MG63 (cell line): ENCODE results near the gene TSPOAP1. TPM values are rescaled to one million over a fixed set of nuclear protein-coding genes. Genes with fewer than 3 reads are reported as not detected.

Source experiments
- DNase-seq: peaks from one replicate; pipeline ENCODE4 v3.0.0-alpha.2; 2020
- H3K27me3 ChIP-seq: fragments of 250-450 bp; sonication (Bioruptor Pico); 2 replicates; pipeline ENCODE4 v1.5.1; 2020; ENCODE audit warnings: mild to moderate bottlenecking, moderate library complexity
- H3K36me3 ChIP-seq: fragments of 250-450 bp; sonication (Bioruptor Pico); 2 replicates; pipeline ENCODE4 v1.5.1; 2020; ENCODE audit warnings: mild to moderate bottlenecking, moderate library complexity
- H3K4me3 ChIP-seq: fragments of 250-450 bp; sonication (Bioruptor Pico); 2 replicates; pipeline ENCODE4 v1.5.1; 2020; ENCODE audit warnings: mild to moderate bottlenecking, moderate library complexity
- H3K9me3 ChIP-seq: fragments of 250-450 bp; sonication (Bioruptor Pico); 2 replicates; pipeline ENCODE4 v1.5.1; 2020; ENCODE audit warnings: mild to moderate bottlenecking, moderate library complexity
- total RNA-seq: library from RNA; depleted of rRNA; stranded (reverse); fragments of >200 nt; shearing (Covaris generic); gene quantifications from 2 replicates; pipeline ENCODE4 v1.2.3, GENCODE V29; 2014; ENCODE audit warnings: low replicate concordance

The TSPOAP1 gene
- total RNA-seq, 1 experiment from 2014 or later = 7.0 TPM

DNA sequence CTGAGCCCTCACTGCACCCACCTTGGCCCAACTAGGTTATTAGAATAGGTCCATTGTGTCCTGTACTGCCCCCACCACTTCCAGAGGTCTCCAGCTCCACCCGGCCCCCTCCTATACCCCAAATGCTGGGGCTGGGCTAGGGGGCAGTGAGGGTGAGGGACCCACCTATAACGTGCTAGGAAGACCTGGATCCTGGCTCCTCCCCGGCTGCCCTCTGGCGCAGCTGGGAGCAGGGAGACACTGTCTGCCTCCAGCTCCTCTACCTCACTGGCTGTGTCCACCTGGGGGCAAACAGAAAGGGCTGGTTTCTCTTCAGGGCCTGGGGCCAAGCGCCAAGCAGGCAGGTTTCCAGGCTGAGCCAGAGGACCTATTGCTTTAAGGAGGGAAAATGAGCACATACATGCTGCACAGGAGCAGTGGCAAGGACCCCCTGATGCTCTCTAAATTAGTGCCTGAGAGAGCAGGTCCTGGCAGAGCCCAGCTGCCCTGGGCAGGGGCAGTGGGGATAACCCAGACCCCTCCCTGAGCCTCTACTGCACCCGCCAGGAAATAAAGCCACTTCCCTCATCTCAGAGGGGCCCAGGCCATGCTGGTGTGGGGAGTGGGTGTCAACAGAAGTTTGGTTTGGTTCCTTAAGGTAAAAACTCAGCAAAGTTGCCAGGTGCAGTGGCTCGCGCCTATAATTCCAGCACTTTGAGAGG lies 12.2 kb downstream of the TSPOAP1 start:
- Histone ChIP-seq H3K27me3 (no peaks in the 10 kb centered on the region), H3K9me3 (no peaks in the 10 kb centered on the region), H3K4me3 (no peak overlapping the region), H3K36me3 (no peaks in the 10 kb centered on the region)
- no peak for DNase-seq

DNA sequence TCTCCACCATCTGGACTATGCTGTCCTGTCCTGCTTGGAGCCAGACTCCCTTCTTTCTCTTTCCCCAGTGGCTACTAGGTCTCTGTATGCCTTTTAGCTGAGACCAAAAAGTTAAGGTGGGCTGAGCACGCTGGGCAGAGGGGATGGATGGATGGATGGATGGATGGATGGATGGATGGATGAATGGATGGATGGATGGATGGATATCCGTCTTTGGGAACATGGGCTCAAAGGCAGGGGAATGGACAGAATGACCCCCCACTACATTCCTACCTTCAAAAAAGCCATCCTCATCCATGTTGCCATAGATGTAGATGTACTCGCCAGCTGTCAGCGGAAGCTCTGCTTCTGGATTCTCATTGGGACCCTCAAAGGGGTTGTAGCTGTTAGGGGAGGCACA lies 12.8 kb downstream of the TSPOAP1 start:
- Histone ChIP-seq H3K9me3 (no peaks in the 10 kb centered on the region), H3K27me3 (no peaks in the 10 kb centered on the region), H3K36me3 (no peaks in the 10 kb centered on the region), H3K4me3 (no peak overlapping the region)
- no peak for DNase-seq

DNA sequence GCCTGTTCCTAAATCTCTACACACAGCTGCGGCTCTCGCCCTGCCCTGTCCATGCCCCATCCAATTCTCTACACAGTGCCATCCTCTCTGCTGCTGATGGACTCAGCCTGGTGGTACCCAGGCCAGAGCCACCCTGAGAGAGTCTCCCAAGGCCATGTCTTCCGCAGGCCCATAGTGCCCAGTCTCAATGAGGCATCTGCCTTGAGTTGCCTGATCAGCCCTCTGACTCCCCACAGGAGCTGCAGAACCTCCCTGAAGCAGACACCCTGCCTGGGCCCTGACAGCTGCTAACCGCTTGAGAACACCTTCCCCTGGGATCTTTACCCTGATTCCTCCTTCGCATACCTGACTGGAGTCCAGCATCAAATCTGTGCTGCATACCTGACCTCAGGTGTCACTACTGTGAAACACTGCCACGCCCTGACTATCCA lies 13.3 kb downstream of the TSPOAP1 start:
- no peaks in the 10 kb centered on the region for H3K27me3 ChIP-seq
- no peaks in the 10 kb centered on the region for H3K36me3 ChIP-seq
- H3K4me3 ChIP-seq = no peak overlapping the region
- DNase-seq = no peak
- no peaks in the 10 kb centered on the region for H3K9me3 ChIP-seq

DNA sequence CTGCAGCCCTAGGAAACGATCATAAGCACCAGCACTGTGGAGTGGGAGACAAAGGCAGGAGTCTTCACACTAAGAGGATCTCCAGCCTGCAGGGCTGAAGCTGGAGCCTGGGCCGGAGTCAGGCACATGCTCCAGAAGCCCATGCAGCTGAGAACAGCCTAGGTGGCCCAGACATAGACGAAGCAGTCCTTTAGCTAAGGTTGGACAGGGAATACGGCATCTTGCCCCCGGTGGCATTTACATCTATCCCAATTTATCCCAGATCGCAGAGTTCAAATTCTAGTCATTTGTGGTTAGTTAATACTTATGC lies 13.9 kb downstream of the TSPOAP1 start:
- DNase-seq = no peak

DNA sequence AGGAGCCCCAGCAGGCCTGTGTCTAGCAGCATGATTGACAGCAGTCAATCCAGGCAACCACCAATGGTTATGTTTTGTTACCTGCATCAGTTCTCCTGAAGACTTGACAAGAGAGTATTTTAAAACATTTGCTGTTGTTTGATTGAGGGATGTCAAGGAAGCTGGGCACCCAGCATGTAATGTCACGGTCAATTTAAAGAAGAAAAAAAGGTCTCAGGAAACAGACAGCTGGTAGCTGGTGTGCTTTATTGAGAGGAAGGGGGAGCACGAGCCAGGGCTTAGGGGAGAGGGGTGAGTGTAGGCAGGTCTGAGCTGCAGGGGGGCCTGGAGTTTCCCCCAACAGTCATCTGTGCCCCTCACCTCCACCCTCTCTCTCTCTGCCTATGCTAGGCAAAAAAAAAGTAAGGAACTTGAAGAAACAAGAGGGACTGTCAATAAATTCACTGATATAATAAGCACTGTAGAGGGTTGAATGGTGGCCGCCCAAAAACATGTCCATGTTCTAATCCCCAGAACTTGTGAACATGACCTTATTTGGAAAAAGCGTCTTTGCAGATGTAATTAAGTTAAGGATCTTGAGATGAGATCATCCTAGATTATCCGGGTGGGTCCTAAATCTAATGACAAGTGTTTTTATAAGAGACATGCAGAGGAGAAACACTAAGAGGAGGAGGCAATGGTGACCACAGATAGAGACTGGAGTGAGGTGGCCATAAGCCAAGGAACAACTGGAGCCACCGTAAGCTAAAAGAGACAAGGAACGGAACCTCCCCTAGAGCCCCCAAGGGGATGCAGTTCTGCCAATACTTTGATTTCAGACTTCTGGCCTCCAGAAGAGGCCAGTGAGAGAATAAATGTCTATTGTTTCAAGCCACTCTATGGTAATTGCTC lies 14.5 kb downstream of the TSPOAP1 start:
- Histone ChIP-seq H3K4me3 (no peak overlapping the region), H3K27me3 (no peaks in the 10 kb centered on the region), H3K9me3 (no peaks in the 10 kb centered on the region), H3K36me3 (no peaks in the 10 kb centered on the region)
- no peak for DNase-seq

More for the DNA sequence above, 13.9 kb downstream of the TSPOAP1 start:
- Histone ChIP-seq H3K27me3 (no peaks in the 10 kb centered on the region), H3K4me3 (no peak overlapping the region), H3K36me3 (no peaks in the 10 kb centered on the region), H3K9me3 (no peaks in the 10 kb centered on the region)

DNA sequence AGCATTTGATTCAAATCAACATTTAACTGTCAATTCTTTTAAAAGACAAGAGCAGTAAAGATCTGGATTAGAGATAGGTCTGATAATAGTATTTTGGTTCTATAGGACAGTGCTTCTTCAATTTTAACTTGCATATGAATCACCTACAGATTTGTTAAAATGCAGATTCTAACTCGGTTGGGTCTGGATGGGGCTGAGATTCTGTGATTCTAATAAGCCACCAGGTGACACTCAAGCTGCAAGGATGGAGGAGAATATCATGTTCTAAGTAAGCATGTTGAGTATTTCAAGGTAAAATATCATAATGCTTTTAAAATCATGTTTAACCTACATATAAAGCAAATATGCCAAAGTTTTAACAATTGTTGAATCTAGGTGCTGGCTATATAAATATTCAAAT lies 15.8 kb downstream of the TSPOAP1 start:
- Histone ChIP-seq H3K4me3 (no peak overlapping the region), H3K27me3 (no peaks in the 10 kb centered on the region), H3K36me3 (no peaks in the 10 kb centered on the region), H3K9me3 (no peaks in the 10 kb centered on the region)
- DNase-seq = no peak

DNA sequence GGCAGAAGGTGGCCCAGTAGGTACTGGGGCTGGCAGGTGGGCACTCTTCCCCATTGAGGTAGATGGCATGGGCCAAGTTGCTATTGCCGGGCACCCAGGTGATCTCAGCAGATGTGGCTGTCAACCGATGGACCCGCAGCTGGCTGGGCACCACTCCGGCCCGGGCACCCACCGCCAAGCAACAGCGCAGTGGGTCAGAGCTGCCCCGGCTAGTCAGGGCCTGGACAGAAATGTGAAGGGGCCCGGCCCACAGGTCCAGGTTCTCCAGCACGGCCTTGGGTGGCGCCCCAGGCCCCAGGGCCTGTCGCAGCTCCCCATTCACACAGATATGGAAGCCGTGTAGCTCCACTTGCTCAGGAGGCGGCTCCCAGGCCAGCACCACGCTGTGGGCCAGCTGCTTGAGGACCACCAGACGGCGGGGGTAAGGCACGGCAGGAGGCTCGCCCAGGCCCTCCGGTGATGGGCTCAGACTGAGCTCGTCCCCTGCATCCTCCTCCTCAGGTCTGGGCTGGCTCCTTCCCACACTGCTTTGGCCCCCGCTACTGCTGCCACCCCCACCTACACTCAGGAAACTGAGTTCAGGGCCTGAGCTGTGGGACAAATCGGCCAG lies 16.5 kb downstream of the TSPOAP1 start:
- no peaks in the 10 kb centered on the region for H3K27me3 ChIP-seq
- no peak for DNase-seq
- H3K4me3 ChIP-seq = no peak overlapping the region
- H3K36me3 ChIP-seq = no peaks in the 10 kb centered on the region
- no peaks in the 10 kb centered on the region for H3K9me3 ChIP-seq

DNA sequence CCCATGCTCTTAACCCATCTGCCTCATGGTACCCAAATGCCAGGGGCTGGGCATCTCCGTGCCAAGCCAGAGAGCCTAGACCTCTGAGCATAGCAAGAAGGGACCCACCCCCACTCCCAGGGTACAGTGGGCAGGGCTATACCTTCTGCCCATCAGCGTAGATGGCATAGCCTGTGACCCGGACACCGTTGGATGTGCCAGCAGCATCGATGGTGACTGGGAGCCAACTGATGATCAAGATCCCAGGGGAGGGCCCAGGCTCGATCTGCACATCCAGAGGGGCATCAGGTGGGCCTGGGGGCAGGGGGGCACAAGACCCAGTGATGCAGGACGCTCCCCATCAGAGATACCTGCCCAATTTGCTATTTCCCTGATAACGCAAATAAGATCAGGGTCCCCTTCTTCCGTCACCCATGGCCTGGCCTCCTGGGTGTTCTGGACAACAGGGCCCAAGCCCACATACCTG lies 17.1 kb downstream of the TSPOAP1 start:
- Histone ChIP-seq H3K9me3 (no peaks in the 10 kb centered on the region), H3K27me3 (no peaks in the 10 kb centered on the region), H3K36me3 (no peaks in the 10 kb centered on the region), H3K4me3 (no peak overlapping the region)
- no peak for DNase-seq

DNA sequence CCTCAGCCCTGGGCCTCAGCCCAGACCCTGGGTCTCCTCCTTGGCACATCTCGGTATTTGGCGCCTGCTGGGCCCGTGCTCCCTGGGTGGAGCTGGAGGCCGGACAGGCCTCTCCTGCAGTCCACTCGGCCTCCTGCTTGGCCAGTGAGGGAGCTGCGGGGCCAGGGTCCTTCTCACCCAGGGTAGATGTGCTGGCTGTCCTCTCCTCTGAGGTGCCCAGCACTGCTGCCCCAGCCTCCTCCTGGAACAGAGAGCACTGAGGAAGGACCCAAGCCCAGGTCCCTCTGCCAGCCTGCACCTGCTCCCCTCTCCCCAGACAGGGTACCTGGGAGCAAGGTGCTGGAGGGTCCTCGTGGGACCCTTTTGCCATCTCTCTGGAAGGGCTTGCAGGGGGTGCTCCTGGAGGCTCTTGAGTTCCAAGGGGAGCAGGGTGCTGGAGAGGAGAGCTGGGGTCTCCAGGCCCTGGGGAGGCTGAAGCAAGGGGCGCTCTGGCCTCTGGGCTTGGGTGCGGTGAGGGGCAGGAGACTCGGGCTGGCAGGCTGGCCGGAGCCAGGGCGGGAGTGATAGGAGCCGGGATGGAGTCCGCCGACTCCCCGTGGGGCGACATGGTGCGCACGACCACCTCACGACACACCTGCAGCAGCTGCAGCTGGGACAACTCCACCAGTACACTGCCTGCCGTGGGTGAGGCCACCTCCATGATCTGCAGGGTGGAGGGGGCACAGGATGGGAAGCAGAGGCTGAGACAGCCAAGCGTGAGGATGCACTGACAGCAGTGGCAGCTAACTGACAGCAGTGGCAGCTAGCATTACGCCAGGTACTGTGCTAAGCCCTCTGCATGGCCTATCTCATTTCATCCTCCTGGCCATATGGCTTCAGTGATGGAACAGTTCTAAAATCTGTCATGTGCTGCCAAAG lies 17.8 kb downstream of the TSPOAP1 start:
- no peaks in the 10 kb centered on the region for H3K9me3 ChIP-seq
- H3K36me3 ChIP-seq = no peaks in the 10 kb centered on the region
- no peaks in the 10 kb centered on the region for H3K27me3 ChIP-seq
- no peak overlapping the region for H3K4me3 ChIP-seq
- DNase-seq = no peak

DNA sequence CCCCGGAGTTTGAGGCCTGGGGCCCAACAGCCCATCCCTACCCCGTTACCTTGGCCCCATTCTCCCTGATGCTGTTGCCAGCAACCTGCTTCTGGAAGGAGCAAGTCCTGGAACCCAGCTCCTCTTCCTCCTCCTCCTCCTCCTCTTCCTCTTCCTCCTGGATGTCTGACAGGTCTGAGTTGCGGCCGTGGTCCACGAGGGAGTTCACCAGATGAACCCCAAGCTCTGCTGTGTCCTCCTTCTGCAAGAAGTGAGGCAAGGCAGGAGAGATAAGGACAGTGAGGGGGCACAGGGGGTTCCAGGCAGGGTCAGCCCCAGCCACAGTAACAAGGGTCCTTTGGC lies 18.7 kb downstream of the TSPOAP1 start:
- Histone ChIP-seq H3K9me3 (no peaks in the 10 kb centered on the region), H3K27me3 (no peaks in the 10 kb centered on the region), H3K4me3 (no peak overlapping the region), H3K36me3 (no peaks in the 10 kb centered on the region)
- no peak for DNase-seq

DNA sequence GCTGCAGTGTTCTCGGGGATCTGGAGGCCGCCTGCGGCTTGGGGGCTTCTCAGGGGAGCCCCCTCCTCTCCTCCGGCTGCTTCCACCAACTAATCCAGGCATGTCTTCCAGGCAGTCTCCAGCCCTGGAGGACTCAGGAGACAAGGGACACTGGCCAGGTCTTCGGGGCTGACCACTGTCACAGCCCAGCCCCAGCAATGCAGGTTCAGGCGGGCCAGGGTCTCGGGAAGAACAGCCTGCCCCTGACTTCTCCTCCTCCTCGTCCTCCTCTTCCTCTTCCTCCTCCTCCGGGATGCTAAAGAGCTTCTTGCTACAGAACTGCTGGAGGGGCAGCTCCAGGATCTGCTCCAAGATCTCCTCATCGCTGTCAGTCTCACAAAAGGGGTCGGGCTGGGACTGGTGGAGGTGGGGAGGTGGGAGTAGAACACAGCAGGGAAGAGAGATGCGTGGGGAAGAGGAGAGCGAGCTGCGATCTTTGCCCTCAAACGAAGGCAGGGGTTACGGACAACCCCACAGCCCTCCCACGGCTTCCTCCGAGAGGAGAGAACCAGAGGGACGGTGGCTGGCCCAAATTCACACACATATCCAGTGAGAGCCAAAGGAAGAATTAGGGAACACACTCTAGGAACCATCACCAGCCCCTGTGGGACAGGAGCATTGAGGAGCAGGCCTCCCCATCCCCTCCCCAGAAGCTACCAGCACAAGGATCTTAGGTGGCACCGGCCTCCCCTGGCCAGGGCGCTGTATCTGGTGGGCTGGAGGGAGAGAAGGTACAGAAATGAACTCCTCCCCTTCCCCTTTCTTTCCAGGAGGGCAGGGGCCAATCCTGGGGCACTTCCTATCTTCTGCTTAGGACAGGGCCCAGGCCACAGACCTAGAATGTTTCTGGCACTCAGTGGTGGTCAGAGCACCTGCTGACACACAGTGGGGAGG lies 19.3 kb downstream of the TSPOAP1 start:
- DNase-seq = no peak
- no peaks in the 10 kb centered on the region for H3K9me3 ChIP-seq
- H3K27me3 ChIP-seq = no peaks in the 10 kb centered on the region
- H3K36me3 ChIP-seq = no peaks in the 10 kb centered on the region
- H3K4me3 ChIP-seq = no peak overlapping the region

DNA sequence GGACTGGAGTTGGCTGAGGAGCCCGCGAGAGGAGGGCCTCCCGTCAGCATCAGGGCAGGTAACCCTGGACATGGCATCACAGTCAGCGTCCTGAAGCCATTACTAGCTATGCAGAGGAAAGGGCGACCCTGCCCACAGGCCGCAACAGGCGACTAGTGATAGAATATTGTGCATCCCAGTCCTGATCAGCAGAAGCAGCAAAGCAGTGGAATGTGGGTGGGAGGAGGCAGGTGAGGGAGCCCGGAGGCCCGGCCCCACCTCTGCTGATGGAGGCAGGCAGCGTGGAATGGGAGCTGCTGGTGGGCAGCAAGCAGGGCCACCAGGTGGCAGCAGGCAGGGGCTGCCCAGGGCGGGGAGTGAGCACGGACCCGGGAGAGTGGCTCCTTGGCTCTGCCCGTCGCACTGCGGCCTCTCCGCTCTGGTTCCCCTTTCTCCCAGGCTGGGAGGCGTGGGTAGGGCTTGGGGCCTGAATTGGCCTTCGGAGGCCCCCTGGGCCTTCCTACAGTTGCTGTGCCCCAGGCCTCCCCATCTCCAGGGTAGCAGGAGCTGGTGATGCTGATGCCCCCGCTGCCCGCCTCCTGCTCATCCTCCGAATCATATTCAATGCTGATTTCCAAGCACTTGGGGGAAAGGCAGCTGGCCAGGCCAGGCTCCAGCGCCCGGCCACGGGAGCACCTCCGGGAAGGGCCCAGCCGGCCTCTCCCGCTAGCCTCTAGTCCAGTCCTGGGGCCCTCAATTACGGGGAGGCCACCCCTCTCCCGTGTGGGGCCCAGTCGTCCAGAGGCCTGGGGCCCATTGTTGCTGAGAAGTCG lies 20.2 kb downstream of the TSPOAP1 start:
- H3K36me3 ChIP-seq = no peaks in the 10 kb centered on the region
- H3K4me3 ChIP-seq = no peak overlapping the region
- H3K9me3 ChIP-seq = no peaks in the 10 kb centered on the region
- no peaks in the 10 kb centered on the region for H3K27me3 ChIP-seq
- DNase-seq = no peak

DNA sequence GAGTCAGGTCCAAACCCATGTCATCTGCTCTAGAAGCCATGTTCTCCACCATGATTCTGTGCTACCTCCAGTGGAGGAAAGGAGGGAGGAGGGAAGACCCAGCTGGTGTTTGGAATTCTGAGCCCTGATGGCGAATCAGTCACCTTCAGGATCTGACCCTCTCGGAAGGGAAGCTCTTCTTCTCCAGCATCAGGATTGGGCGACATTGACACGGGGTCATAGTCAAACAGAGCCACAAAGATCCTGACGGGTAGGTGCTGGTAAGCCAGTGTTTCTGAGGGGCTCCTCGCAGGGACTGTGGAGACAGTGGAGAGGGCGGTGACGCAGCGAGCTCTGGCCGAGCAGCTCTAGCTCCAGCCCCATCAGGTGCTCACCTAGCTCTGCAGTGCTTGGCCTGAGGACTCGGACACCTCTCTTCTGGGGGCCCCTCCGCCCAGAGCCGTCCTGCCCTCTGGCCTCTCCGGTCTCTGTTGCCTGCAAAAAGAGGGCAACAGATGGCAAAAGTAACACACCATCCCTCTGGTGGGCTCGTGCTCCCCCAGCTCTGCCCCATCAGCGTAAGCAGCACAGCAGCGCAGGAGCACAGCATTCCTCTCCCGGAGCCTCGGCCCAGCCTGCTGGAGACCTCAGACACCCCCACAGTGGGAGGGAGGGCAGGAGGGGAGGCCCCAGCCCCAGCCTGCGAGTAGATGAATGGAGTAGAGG lies 21.0 kb downstream of the TSPOAP1 start:
- no peaks in the 10 kb centered on the region for H3K9me3 ChIP-seq
- DNase-seq = no peak
- H3K4me3 ChIP-seq = no peak overlapping the region
- no peaks in the 10 kb centered on the region for H3K27me3 ChIP-seq
- no peaks in the 10 kb centered on the region for H3K36me3 ChIP-seq

DNA sequence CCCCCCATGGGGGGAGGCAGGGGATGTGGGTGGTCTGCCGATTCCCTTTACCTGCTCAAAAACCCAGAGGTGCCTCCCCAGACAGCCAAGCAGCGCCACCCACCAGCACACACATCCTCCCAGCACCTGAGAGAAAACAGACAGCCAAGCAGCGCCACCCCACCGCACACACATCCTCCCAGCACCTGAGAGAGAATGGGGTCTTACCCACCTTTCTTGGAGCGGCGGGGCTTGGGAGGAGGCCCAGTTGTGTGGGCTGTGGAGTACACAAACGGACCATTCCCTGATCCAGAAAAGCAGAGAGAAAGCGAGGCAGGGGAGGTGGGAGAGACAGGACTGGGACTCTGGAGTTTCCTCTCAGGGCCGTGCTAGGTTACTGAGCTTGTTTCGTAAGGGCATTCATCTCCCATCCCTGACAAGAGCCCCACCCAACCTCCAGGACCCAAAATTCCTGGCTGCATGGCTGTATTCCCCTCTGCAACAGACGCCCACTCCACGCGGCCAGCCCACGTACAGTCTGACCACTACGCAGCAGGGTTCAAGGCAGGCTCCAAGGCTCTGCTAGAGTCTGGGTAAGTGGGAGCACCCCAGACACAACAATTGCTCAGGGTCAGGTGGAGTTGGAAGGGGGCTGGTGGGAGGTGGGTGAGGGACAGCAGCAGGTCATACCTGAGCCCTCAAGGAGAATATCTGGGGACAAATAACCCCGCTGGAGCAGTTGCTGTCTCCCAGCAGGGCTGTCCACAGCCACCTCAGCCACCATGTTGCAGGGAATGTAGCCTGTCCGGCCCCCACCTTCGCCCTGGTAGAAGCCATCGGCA lies 22.3 kb downstream of the TSPOAP1 start:
- no peaks in the 10 kb centered on the region for H3K27me3 ChIP-seq
- H3K9me3 ChIP-seq = no peaks in the 10 kb centered on the region
- no peak overlapping the region for H3K4me3 ChIP-seq
- no peaks in the 10 kb centered on the region for H3K36me3 ChIP-seq
- no peak for DNase-seq
